ENCODE results near the gene KIF26B. TPM values are rescaled to one million over a fixed set of nuclear protein-coding genes. Genes with fewer than 3 reads are reported as not detected.

The KIF26B gene
- total RNA-seq, 1 experiment from 2014 or later: 1.2 TPM

- no peak for TF ChIP-seq ZSCAN18 (CRISPR knock-in tag; IDR thresholded peaks at IDR 0.05)
These were observed 432.8 kb downstream of the KIF26B start (continued) for GRCh38 chr1:245587435-245588115.

DNA sequence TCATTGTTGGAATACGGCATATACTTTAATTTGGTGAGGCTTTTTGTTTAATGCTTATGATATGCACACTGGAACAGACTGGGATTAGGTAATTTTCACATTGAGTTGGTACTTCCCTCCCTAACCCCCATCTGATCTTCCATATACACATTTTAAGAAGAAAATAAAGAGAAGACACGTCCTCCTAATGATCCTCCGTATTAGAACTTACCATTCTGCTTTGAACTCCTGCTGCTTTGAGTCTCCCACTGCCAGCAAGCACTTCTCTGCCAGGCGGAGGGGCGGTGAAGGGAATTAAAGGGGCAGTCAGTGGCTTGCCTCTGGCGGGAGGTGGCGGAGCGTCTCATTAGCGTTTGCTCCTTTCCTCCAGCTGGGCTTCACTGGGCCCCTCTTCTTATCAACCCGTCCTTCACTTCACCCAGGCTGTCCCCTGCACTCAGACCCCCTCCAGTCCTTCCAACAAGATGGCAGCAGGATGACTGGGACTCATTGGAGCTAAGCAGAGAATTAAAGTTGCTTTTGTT is 433.4 kb downstream of the KIF26B start:
- H3K27ac Mint-ChIP-seq: no peak overlapping the region
- no peak overlapping the region for H3K4me3 Mint-ChIP-seq
- no peaks in the 10 kb centered on the region for H3K9me3 Mint-ChIP-seq
- H3K4me1 Mint-ChIP-seq: peaks cover 6% of the 10 kb centered on the region; the same call in 1 of the 2 replicates
- ATAC-seq (no peak), DNase-seq (ENCODE audit: low spot score) (no peak)
- CTCF ChIA-PET: no interaction called here
- TF ChIP-seq USF2 (CRISPR knock-in tag; IDR thresholded peaks at IDR 0.05) (no peak), PREB (CRISPR knock-in tag; IDR thresholded peaks at IDR 0.05; ENCODE audit: borderline replicate concordance) (no peak), CBFB (CRISPR knock-in tag; IDR thresholded peaks at IDR 0.05; ENCODE audit: low read depth) (no peak), TEAD1 (CRISPR knock-in tag; IDR thresholded peaks at IDR 0.05) (no peak), NR3C1 (CRISPR knock-in tag; conservative IDR thresholded peaks at IDR 0.05; ENCODE audit: low read depth) (no peak)
- POLR2A ChIA-PET: no interaction called here
- H3K27me3 Mint-ChIP-seq (ENCODE audit: low read depth): no peaks in the 10 kb centered on the region
- no peaks in the 10 kb centered on the region for H3K36me3 Mint-ChIP-seq

DNA sequence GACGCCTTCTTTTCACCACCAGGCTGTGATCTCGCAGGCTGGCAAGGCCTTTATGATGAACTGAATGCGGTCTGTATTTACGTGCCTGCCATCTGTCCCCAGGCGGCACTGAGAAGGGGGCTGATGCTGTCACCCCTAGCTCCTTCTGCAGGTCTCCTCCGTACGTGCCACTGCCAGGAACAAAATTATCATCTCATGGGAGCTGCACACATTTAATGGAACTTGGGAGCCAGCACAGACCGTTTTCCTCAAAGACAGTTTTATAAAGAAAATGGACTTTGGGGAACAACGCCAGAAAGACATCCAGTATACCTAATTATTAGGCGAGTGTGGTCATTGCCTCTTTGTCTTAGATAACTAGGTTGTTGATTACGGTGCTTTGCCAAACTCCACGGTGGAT is 434.5 kb downstream of the KIF26B start:
- ChIA-PET POLR2A (no interaction called here), CTCF (no interaction called here)
- no peak overlapping the region for H3K27ac Mint-ChIP-seq

More for the DNA sequence above, 434.5 kb downstream of the KIF26B start:
- Mint-ChIP-seq H3K9me3 (peaks cover 9% of the 10 kb centered on the region; the same call in 1 of the 2 replicates), H3K4me3 (no peak overlapping the region), H3K36me3 (no peaks in the 10 kb centered on the region; the same call in 1 of the 2 replicates), H3K27me3 (ENCODE audit: low read depth) (no peaks in the 10 kb centered on the region), H3K4me1 (peaks cover 6% of the 10 kb centered on the region; the same call in 1 of the 2 replicates)
- ATAC-seq: no peak
- no peak for DNase-seq (ENCODE audit: low spot score)
- TF ChIP-seq HMGA2 (CRISPR knock-in tag; IDR thresholded peaks at IDR 0.05) (no peak), IRF2 (CRISPR knock-in tag; IDR thresholded peaks at IDR 0.05; ENCODE audit: borderline replicate concordance, low read depth) (no peak), ZNF671 (CRISPR knock-in tag; IDR thresholded peaks at IDR 0.05) (no peak), ZNF425 (CRISPR knock-in tag; conservative IDR thresholded peaks at IDR 0.05) (no peak), E2F4 (CRISPR knock-in tag; IDR thresholded peaks at IDR 0.05; ENCODE audit: borderline replicate concordance, low read depth) (no peak), ZNF121 (CRISPR knock-in tag; IDR thresholded peaks at IDR 0.05) (no peak)
- TF ChIP-seq, protein P1, sequence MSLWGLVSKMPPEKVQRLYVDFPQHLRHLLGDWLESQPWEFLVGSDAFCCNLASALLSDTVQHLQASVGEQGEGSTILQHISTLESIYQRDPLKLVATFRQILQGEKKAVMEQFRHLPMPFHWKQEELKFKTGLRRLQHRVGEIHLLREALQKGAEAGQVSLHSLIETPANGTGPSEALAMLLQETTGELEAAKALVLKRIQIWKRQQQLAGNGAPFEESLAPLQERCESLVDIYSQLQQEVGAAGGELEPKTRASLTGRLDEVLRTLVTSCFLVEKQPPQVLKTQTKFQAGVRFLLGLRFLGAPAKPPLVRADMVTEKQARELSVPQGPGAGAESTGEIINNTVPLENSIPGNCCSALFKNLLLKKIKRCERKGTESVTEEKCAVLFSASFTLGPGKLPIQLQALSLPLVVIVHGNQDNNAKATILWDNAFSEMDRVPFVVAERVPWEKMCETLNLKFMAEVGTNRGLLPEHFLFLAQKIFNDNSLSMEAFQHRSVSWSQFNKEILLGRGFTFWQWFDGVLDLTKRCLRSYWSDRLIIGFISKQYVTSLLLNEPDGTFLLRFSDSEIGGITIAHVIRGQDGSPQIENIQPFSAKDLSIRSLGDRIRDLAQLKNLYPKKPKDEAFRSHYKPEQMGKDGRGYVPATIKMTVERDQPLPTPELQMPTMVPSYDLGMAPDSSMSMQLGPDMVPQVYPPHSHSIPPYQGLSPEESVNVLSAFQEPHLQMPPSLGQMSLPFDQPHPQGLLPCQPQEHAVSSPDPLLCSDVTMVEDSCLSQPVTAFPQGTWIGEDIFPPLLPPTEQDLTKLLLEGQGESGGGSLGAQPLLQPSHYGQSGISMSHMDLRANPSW (CRISPR knock-in tag; conservative IDR thresholded peaks at IDR 0.05; ENCODE audit: low read depth): no peak
